ENCODE measurements around the gene PYY.

DNA sequence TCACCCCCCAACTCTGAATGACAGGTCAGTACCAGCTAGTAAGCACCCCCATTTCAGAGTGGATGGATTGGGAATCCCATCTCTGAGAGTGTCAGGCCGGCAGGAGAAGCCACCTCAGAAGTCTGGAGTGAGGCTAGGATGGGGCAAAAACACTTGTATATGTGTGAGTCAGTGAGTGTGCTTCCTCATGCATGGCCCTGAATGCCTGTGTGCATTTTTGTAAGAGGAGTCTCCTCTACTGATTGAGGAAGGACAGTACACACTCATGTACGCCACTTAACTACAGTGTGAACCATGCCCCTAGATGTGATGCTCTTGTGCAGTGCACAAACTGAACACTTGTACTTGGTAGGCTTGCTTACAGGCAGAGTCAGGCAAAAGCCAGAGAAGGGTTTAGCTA, 28.4 kb upstream of the PYY start:
- TF ChIP-seq TCF12 (IDR thresholded peaks at IDR 0.05; ENCODE audit: low read depth, low read length) (no peak), E4F1 (IDR thresholded peaks at IDR 0.05; ENCODE audit: borderline replicate concordance, partially characterized antibody) (no peak), NFYA (IDR thresholded peaks at IDR 0.05; ENCODE audit: borderline replicate concordance, low read depth, low read length) (no peak), EZH2 (IDR thresholded peaks at IDR 0.05; ENCODE audit: borderline replicate concordance, control insufficient read depth, low read depth, low read length) (no peak), GABPA (IDR thresholded peaks at IDR 0.05; ENCODE audit: low read depth) (no peak), HDAC6 (IDR thresholded peaks at IDR 0.05; ENCODE audit: unreplicated experiment) (no peak), TAF1 (IDR thresholded peaks at IDR 0.05; ENCODE audit: borderline replicate concordance, low read depth, low read length) (no peak)
- TF ChIP-seq, protein P1, sequence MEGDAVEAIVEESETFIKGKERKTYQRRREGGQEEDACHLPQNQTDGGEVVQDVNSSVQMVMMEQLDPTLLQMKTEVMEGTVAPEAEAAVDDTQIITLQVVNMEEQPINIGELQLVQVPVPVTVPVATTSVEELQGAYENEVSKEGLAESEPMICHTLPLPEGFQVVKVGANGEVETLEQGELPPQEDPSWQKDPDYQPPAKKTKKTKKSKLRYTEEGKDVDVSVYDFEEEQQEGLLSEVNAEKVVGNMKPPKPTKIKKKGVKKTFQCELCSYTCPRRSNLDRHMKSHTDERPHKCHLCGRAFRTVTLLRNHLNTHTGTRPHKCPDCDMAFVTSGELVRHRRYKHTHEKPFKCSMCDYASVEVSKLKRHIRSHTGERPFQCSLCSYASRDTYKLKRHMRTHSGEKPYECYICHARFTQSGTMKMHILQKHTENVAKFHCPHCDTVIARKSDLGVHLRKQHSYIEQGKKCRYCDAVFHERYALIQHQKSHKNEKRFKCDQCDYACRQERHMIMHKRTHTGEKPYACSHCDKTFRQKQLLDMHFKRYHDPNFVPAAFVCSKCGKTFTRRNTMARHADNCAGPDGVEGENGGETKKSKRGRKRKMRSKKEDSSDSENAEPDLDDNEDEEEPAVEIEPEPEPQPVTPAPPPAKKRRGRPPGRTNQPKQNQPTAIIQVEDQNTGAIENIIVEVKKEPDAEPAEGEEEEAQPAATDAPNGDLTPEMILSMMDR (IDR thresholded peaks at IDR 0.05 in 2 of 3, conservative IDR thresholded peaks at IDR 0.05 in 1 of 3; ENCODE audit: control insufficient read depth in 2 of 3, extremely low read depth in 1 of 3, insufficient read depth in 1 of 3, low read depth in 3 of 3, low read length in 3 of 3) = no peak

Data from GM12878 (cell line).